ENCODE measurements around the gene TTC29.

TTC29 gene

DNA sequence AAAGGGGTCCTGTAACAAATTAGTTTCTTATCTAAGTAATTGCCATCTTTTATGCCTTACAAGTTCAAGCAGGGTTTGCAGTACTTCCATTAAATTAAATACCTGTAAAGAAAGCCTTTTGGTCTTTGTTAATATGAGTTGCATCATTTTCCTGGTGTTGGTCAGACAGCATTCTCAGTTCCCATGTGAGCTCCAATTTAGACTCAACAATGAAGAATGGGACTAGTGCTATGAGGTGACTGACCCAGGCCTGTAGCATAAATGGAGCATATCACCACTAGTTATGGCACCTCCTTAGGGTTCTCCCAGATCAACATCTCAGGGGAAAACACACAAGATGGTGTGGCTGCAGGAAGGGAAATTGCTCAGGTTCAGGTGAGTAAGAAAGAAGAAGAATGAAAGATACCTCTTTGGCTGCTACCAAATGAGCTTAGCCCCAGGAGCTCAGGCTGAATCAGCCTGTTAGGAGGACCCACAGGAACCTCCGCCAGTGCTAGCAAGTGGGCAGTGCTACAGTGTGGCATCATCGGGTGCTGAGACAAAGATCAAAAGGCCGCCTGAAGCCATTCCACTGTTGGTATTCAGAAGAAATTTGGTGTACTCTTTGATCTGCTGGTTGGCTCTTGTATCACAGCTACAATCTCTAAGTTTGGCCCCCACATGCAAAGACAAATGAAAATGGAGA lies 1.8 kb downstream of the TTC29 start:
- ATAC-seq (replicated peaks; ENCODE audit: extremely low read depth, poor library complexity, severe bottlenecking): no peak
- DNase-seq (ENCODE audit: low spot score in 2 of 2): no peak
- H3K36me3 Mint-ChIP-seq (ENCODE audit: insufficient read depth): no peaks in the 10 kb centered on the region
- H3K4me3 Mint-ChIP-seq: no peak overlapping the region
- H3K4me1 Mint-ChIP-seq: peaks cover 31% of the 10 kb centered on the region
- H3K9me3 Mint-ChIP-seq: no peaks in the 10 kb centered on the region
- H3K27me3 Mint-ChIP-seq: no peaks in the 10 kb centered on the region
- H3K27ac Mint-ChIP-seq (ENCODE audit: low read depth): no peak overlapping the region

DNA sequence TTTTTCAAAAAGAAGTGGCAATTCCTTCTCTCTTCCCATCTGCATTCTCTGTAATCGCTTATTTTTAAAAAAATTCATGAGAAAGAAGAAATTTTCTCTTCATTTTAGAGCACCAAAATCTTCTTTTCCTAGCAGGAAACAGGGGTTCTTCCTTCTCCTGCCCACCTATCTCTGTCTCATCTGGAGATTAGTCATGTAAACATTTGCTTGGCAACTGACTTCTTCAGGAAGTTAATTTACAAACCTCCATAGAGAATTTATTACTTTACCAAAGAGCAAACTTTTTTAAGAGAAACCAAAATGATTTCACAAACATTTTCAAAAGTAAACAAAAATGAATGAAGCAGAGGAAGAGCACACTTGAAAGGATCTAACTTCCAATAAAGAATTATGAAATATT lies 13.5 kb downstream of the TTC29 start:
- ATAC-seq (replicated peaks; ENCODE audit: extremely low read depth, poor library complexity, severe bottlenecking) (no peak), DNase-seq (ENCODE audit: low spot score in 2 of 2) (no peak)
- H3K4me3 Mint-ChIP-seq: no peak overlapping the region
- no peaks in the 10 kb centered on the region for H3K9me3 Mint-ChIP-seq
- no peak overlapping the region for H3K27ac Mint-ChIP-seq (ENCODE audit: low read depth)
- H3K27me3 Mint-ChIP-seq: peaks cover 26% of the 10 kb centered on the region
- H3K36me3 Mint-ChIP-seq (ENCODE audit: insufficient read depth): no peaks in the 10 kb centered on the region
- no peaks in the 10 kb centered on the region for H3K4me1 Mint-ChIP-seq

DNA sequence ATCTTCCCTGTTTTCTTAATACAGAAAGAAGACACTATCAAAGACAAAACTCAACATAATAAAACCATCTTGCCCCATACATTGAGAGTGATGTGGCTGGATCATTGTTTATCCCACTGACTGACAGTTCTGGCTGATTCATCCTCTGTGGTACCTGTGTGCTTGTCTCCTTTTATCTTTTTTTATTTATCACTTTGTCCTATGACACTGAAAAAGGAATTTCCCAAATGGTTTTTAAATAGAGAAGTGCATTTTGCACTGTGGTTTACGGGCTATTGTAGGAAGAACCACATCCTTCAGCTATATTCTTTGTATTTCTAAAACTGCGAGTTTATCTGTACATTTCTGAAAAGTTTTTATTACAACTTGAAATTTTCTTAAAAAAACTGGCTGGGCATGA lies 15.0 kb downstream of the TTC29 start:
- DNase-seq (ENCODE audit: low spot score in 2 of 2): no peak
- no peak for ATAC-seq (replicated peaks; ENCODE audit: extremely low read depth, poor library complexity, severe bottlenecking)
- Mint-ChIP-seq H3K27ac (ENCODE audit: low read depth) (no peak overlapping the region), H3K4me3 (no peak overlapping the region), H3K4me1 (no peaks in the 10 kb centered on the region), H3K36me3 (ENCODE audit: insufficient read depth) (no peaks in the 10 kb centered on the region), H3K9me3 (no peaks in the 10 kb centered on the region), H3K27me3 (peaks cover 31% of the 10 kb centered on the region)

DNA sequence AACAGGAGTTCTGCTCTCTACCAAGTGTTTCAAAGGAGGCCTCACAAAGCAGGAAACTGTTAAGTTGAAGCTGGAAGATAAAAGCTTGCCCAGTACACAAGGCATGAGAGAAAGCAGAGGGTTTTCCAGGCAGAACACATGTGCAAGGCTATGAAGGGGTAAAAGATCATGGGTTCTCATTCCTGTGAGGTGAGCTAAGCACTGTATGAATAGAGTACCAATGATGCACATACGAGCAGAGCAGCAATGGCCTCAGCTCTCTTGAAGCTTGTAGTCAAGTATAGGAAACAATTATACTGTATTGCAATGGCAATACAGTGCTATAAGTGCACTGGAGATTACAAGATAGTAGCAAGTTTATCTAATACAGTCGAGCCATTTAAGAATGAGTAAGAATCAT lies 18.0 kb downstream of the TTC29 start:
- H3K27me3 Mint-ChIP-seq: peaks cover 20% of the 10 kb centered on the region

DNA sequence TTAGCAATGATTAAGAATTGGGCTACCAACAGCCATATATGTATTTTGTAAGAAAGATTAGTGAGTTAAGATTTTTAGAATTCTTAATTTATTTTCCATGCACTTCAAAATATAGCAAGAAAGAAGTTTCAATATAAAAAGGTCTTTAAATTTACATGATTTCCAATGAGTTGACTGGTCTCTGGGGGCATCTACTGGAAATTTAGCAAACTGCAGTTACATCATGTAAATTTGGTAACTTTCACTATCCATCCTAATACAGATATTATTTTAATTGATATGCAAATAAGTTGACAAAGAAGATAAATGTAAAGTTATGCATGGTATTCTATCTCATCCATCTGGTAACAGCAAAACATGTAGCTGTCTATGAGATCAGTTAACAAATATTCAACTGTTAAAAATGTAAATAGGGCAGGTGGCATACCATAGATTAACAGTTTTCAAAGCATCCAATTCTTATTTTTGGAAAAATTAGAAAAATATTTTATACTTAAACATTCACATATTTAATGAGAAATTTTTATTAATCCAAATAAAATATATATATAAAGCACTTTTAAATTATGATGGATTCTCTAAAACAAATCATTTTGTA lies 29.1 kb downstream of the TTC29 start:
- no peaks in the 10 kb centered on the region for H3K27me3 Mint-ChIP-seq
- ATAC-seq (replicated peaks; ENCODE audit: extremely low read depth, poor library complexity, severe bottlenecking): no peak
- H3K9me3 Mint-ChIP-seq: no peaks in the 10 kb centered on the region
- H3K36me3 Mint-ChIP-seq (ENCODE audit: insufficient read depth): no peaks in the 10 kb centered on the region
- H3K4me3 Mint-ChIP-seq: no peak overlapping the region
- no peak for DNase-seq (ENCODE audit: low spot score in 2 of 2)
- no peaks in the 10 kb centered on the region for H3K4me1 Mint-ChIP-seq
- H3K27ac Mint-ChIP-seq (ENCODE audit: low read depth): no peak overlapping the region

More for the DNA sequence above, 18.0 kb downstream of the TTC29 start:
- H3K4me3 Mint-ChIP-seq: no peak overlapping the region
- DNase-seq (ENCODE audit: low spot score in 2 of 2) (no peak), ATAC-seq (replicated peaks; ENCODE audit: extremely low read depth, poor library complexity, severe bottlenecking) (no peak)
- H3K4me1 Mint-ChIP-seq: no peaks in the 10 kb centered on the region
- no peaks in the 10 kb centered on the region for H3K9me3 Mint-ChIP-seq
- no peak overlapping the region for H3K27ac Mint-ChIP-seq (ENCODE audit: low read depth)
- peaks cover 2% of the 10 kb centered on the region for H3K36me3 Mint-ChIP-seq (ENCODE audit: insufficient read depth)

DNA sequence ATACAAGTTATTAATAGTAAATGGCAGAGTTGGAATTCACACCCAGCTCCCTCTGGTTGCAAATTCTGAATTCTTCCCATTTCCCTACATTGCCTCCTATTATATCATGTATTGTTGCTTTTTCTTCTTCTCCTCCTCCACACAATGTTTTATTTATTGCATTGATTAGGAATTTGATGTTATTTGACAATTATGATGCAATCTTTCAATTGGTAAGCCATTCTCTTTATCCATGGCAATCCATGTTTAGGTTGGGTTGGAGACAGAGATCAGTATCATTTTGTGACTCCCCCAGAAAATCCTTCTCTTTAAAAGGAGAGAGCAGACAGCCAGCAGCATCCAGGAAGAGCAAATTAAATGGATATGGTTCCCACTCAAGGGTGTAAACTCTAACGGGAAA lies 30.5 kb downstream of the TTC29 start:
- ATAC-seq (replicated peaks; ENCODE audit: extremely low read depth, poor library complexity, severe bottlenecking): no peak

GRCh38 chr4:146900295-146900694 lies 45.4 kb downstream of the TTC29 start:
- Mint-ChIP-seq H3K27me3 (peaks cover 49% of the 10 kb centered on the region), H3K36me3 (ENCODE audit: insufficient read depth) (peaks cover 3% of the 10 kb centered on the region), H3K27ac (ENCODE audit: low read depth) (no peak overlapping the region), H3K4me3 (no peak overlapping the region), H3K4me1 (no peaks in the 10 kb centered on the region), H3K9me3 (no peaks in the 10 kb centered on the region)
- DNase-seq (ENCODE audit: low spot score in 2 of 2) (no peak), ATAC-seq (replicated peaks; ENCODE audit: extremely low read depth, poor library complexity, severe bottlenecking) (no peak)

More for the DNA sequence above, 30.5 kb downstream of the TTC29 start:
- no peak overlapping the region for H3K27ac Mint-ChIP-seq (ENCODE audit: low read depth)
- H3K4me3 Mint-ChIP-seq: no peak overlapping the region
- no peaks in the 10 kb centered on the region for H3K9me3 Mint-ChIP-seq
- H3K4me1 Mint-ChIP-seq: no peaks in the 10 kb centered on the region
- no peaks in the 10 kb centered on the region for H3K27me3 Mint-ChIP-seq
- H3K36me3 Mint-ChIP-seq (ENCODE audit: insufficient read depth): no peaks in the 10 kb centered on the region
- no peak for DNase-seq (ENCODE audit: low spot score in 2 of 2)

- Mint-ChIP-seq H3K36me3 (ENCODE audit: insufficient read depth) (peaks cover 1% of the 10 kb centered on the region), H3K4me1 (peaks cover 5% of the 10 kb centered on the region), H3K9me3 (peaks cover 4% of the 10 kb centered on the region), H3K4me3 (no peak overlapping the region), H3K27me3 (peaks cover 10% of the 10 kb centered on the region), H3K27ac (ENCODE audit: low read depth) (no peak overlapping the region)
- DNase-seq (ENCODE audit: low spot score in 2 of 2) (no peak), ATAC-seq (replicated peaks; ENCODE audit: extremely low read depth, poor library complexity, severe bottlenecking) (no peak)
Observed at GRCh38 chr4:146890301-146890700, 55.4 kb downstream of the TTC29 start.

DNA sequence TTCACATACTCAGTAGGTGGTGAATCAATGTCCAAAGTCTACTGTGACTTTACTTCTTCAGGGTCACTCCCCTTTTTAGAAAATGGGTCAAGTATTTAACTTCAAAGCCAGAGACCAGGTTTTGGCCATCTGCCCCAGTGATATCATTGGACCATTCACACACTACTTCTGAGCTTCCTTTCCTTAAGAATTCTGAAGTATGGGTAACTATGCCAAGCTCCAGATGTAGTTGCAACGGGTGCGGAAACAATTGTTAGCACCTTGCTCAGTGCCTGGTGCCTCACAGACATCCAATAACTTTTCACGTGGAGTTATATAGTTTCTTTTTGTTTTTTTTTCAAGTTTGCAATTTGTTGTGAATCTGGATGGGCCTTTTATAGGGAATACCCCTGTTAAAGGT lies 62.6 kb downstream of the TTC29 start:
- H3K27ac Mint-ChIP-seq (ENCODE audit: low read depth): no peak overlapping the region
- no peak for DNase-seq (ENCODE audit: low spot score in 2 of 2)
- ATAC-seq (replicated peaks; ENCODE audit: extremely low read depth, poor library complexity, severe bottlenecking): no peak
- H3K9me3 Mint-ChIP-seq: no peaks in the 10 kb centered on the region
- H3K4me3 Mint-ChIP-seq: no peak overlapping the region
- H3K4me1 Mint-ChIP-seq: peaks cover 3% of the 10 kb centered on the region
- H3K36me3 Mint-ChIP-seq (ENCODE audit: insufficient read depth): peaks cover 1% of the 10 kb centered on the region
- peaks cover 10% of the 10 kb centered on the region for H3K27me3 Mint-ChIP-seq

GRCh38 chr4:146857298-146857697 lies 88.4 kb downstream of the TTC29 start:
- ATAC-seq (replicated peaks; ENCODE audit: extremely low read depth, poor library complexity, severe bottlenecking): no peak
- Mint-ChIP-seq H3K27ac (ENCODE audit: low read depth) (no peak overlapping the region), H3K4me3 (no peak overlapping the region), H3K4me1 (no peaks in the 10 kb centered on the region), H3K36me3 (ENCODE audit: insufficient read depth) (no peaks in the 10 kb centered on the region), H3K9me3 (no peaks in the 10 kb centered on the region), H3K27me3 (peaks cover 28% of the 10 kb centered on the region)
- DNase-seq (ENCODE audit: low spot score in 2 of 2): no peak

GRCh38 chr4:146855761-146856160 lies 89.9 kb downstream of the TTC29 start:
- H3K27ac Mint-ChIP-seq (ENCODE audit: low read depth): no peak overlapping the region
- H3K36me3 Mint-ChIP-seq (ENCODE audit: insufficient read depth): no peaks in the 10 kb centered on the region
- no peaks in the 10 kb centered on the region for H3K9me3 Mint-ChIP-seq
- no peak for ATAC-seq (replicated peaks; ENCODE audit: extremely low read depth, poor library complexity, severe bottlenecking)
- H3K27me3 Mint-ChIP-seq: peaks cover 28% of the 10 kb centered on the region
- no peak overlapping the region for H3K4me3 Mint-ChIP-seq
- no peaks in the 10 kb centered on the region for H3K4me1 Mint-ChIP-seq
- no peak for DNase-seq (ENCODE audit: low spot score in 2 of 2)

DNA sequence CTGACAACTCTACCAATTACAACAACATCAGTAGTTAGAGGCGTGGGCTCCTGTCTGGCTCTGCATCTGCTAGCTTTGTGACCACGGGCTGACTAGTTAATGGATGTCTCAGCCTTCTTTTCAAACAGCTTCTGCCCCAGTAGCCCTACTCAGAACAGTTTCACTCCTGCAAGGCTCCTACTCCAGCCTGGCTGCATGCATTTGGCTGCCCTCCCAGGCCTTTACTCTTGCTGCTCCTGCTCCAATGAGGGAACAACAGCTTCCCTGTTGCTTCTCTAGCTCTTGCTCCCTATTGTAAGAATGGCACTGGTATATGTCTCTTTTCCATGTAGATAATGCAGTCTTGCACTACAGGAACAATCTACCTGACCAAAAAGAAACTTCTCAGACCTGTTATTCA lies 93.3 kb downstream of the TTC29 start:
- H3K4me3 Mint-ChIP-seq: no peak overlapping the region
- H3K9me3 Mint-ChIP-seq: no peaks in the 10 kb centered on the region
- H3K27ac Mint-ChIP-seq (ENCODE audit: low read depth): no peak overlapping the region
- ATAC-seq (replicated peaks; ENCODE audit: extremely low read depth, poor library complexity, severe bottlenecking) (no peak), DNase-seq (ENCODE audit: low spot score in 2 of 2) (no peak)
- peaks cover 18% of the 10 kb centered on the region for H3K27me3 Mint-ChIP-seq
- no peaks in the 10 kb centered on the region for H3K4me1 Mint-ChIP-seq
- H3K36me3 Mint-ChIP-seq (ENCODE audit: insufficient read depth): no peaks in the 10 kb centered on the region

DNA sequence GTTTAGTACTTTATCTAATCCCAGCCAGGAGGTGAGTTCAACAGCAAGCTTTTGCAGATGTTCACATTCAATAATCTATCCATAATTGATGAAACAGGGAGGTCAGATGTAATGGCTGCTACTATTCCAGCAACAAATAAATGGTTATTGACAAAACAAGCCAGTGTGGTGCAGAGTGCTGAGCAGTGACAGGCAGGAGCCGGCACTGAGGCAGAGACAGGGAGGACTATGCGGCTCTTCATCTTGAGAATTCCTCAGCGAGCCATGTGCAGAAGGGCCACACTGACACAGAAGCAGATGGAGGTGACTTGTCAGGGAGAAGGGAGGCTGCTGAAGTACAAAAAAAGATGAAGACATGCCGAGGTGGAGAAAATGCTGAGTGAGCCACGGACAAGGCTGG lies 98.3 kb downstream of the TTC29 start:
- Mint-ChIP-seq H3K27me3 (peaks cover 13% of the 10 kb centered on the region), H3K9me3 (no peaks in the 10 kb centered on the region), H3K27ac (ENCODE audit: low read depth) (no peak overlapping the region), H3K4me3 (no peak overlapping the region), H3K36me3 (ENCODE audit: insufficient read depth) (no peaks in the 10 kb centered on the region), H3K4me1 (no peaks in the 10 kb centered on the region)
- ATAC-seq (replicated peaks; ENCODE audit: extremely low read depth, poor library complexity, severe bottlenecking) (no peak), DNase-seq (ENCODE audit: low spot score in 2 of 2) (no peak)
